Measurements from ENCODE around the gene PKMYT1.

Gene PKMYT1

DNA sequence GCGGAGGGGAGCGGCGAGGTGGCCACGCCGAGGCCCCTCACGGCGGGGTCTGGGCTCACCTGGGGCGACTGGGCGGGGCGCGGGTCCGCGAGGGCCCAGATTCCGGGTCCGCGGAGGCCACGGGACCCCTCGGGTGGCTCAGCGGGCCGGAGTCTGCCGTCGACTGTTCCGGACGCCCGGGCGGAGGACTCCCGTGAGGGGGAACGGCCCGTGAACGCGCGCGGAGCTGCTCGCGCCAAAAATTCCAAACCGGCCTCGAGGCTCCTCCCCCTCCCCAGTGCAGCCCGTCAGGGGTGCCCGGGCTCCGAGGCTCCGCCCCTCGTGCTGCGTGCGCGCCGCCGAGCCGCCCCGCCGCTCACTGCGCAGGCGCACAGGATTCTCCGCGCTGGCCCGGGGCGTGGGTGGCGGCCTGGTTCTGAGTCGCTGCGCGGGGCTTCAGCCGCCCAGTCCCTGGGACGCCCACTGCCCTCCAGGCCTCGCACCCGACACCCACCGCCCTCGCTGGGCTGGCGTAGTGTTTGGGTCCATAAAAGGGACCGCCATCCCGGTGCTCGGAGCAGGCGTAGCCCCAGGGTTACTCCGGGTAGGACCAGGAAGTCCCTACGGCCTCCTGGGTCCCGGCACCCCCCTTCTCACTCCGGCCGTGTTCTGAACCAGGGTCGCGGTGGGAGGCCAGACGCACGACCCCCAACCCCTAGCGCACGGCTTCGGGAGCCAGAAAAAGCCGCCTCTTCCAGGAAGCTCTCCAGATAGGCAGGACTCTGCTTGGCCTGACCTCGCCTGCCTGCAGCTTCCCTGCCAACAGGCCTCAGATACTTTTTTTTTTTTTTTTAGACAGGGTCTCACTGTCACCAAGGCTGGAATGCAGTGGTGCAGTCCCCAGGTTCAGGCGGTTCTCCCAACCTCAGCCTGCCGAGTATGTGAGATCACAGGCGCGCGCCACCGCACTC, at the start of gene PKMYT1:
PKMYT1 (minus strand) TSS at position 220 of the 950 bp plus-strand sequence. CDS start 789 bp downstream, outside the sequence.
- DNase-seq = peak; percentile 95

DNA sequence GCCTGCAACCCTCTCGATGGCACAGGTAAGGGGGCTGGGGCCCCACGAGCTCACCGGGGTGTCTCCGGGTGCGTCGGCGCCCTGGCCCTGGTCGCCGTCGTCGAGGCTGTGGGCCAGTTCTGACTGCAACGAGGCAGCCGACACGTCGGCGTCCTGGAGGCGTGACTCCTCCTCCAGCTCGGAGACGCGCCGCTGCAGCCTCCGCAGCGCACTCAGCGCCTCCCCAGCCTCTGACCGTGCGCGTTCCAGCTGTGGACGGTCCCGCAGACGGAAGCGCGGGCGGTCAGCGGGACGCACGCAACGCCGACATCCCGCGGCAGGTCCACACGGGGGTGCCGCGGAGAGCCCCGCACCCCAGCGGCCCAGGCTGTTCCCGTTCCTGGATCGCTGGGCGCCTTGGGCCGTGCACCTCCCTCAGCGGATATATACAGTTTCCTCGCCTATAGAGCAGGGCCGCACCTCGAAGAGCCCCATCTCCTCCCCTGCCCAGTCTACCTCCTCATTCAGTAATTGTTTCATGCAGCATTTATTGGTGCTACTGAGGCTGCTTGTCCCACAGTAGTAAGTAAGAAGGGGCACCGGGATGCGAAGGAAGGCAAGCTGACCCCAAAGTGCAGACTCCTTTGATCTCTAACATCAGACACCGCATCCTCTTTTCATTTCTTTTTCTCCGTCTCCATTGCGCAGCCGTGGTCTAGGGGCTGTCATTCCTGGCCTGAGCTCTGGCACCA, 49.4 kb upstream of the PKMYT1 start:
- DNase-seq = no peak

DNA sequence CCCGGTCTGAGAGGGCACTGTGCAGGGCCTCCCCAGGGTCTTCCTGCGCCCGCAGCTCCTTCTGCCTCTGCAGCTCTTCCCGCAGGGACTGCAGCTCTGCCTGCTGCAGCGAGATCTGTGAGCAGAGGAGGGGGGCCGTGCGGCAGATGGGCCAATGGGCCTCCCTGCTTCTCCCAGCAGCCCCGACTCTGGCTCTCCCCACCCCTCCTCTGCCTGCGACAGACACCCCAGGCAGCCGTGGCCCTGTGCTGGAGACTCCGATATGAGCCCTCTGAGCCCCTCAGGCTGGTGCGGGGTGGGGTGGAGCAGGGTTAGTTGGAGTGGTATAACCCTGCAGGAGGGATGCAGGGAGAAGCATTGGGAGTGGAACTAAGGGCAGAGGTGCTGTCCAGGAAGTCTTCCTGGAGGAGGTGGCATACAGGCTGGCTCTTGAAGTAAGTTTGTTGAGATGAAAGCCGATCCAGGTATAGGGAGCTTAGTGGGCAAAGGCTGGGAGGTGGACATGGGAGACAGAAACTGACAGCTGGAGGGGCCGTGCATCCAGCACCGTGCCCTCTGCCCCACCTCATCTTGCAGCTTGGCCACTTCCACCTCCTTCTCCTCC, 48.6 kb upstream of the PKMYT1 start:
- no peak for DNase-seq

DNA sequence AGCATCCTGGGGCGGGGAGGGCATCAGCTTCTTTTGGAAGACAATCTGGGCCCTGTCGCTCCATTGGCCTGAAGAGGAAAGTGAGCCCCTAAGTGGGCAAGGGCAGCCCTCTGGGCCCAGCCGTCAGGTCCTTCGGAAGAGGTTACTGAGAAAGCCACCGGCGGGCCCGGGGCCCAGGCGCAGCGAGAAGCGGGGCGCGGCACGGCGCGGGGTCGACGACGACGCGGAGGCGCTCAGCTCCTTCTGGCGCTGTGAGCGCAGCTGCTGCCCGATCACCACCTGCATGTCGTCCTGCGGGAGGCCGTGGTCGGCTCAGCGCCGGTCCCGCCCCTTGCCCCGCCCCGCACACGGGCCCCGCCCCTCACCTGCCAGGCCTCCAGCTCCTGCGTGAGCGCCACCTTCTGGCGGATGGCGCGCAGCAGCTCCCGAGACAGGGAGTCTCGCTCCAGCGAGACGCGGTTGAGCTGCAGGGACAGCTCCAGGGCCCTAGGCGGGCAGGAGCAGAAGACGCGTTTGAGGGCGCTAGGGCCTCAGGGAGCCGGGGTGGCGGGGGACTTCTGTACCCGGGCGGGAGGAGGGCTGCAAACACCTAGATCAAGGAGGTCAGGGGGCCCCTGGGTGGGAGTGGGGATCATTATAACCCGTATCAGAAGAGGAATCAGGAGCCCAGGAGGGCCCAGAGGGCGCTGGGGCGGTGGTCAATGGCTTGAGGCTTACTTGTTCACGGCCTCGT, 47.9 kb upstream of the PKMYT1 start:
- DNase-seq = peak; percentile 73

DNA sequence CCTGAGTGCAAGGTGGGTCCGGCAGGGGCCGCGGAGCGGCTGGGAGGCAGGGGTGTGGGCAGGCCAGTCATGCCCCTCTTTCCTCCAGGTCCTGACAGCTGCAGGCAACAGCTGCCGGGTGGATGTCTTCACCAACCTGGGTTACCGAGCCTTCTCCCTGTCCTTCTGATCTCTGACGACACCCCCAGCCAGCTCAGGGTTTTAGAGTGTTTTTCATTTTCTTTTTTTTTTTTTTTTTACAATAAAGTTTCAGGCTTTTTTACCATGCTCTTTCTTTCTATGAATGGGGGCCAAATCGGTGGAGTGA, 47.2 kb upstream of the PKMYT1 start:
- no peak for DNase-seq

DNA sequence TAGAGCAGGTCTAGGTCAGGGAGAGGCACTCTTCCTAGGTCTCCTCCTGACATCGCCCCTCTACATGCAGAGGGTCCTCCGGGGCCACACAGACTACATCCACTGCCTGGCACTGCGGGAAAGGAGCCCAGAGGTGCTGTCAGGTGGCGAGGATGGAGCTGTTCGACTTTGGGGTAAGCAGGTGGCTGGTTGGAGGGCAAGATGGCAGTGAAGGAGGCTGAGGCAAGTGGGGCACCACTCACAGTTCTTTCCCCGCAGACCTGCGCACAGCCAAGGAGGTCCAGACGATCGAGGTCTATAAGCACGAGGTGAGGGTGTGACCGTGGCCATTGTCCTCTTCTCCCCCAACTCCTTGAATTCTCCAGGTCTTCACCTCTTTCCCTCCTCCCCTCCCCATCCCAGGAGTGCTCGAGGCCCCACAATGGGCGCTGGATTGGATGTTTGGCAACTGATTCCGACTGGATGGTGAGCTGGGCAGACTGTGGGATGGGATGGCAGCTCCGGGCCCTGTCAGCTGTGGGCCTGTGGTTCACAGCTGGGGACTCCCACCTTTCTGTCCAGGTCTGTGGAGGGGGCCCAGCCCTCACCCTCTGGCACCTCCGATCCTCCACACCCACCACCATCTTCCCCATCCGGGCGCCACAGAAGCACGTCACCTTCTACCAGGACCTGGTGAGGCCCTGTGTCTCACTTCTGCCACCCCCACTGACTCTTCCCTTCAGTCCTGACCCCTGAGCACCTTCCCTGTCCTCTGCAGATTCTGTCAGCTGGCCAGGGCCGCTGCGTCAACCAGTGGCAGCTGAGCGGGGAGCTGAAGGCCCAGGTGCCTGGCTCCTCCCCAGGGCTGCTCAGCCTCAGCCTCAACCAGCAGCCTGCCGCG, 46.6 kb upstream of the PKMYT1 start:
- no peak for DNase-seq

DNA sequence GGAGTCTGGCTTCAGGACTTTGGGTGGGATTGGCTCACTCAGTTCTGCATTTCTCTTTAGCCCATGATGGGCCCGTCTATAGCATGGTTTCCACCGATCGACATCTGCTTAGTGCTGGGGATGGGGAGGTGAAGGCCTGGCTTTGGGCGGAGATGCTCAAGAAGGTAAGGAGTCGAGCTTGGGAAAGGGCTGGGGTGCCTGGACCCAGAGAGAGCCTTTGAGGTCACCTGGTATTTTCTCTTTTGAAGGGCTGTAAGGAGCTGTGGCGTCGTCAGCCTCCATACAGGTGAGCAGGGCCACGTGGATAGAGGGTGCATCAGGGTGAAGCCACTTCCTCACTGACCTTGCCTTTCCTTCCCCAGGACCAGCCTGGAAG, 45.7 kb upstream of the PKMYT1 start:
- no peak for DNase-seq

DNA sequence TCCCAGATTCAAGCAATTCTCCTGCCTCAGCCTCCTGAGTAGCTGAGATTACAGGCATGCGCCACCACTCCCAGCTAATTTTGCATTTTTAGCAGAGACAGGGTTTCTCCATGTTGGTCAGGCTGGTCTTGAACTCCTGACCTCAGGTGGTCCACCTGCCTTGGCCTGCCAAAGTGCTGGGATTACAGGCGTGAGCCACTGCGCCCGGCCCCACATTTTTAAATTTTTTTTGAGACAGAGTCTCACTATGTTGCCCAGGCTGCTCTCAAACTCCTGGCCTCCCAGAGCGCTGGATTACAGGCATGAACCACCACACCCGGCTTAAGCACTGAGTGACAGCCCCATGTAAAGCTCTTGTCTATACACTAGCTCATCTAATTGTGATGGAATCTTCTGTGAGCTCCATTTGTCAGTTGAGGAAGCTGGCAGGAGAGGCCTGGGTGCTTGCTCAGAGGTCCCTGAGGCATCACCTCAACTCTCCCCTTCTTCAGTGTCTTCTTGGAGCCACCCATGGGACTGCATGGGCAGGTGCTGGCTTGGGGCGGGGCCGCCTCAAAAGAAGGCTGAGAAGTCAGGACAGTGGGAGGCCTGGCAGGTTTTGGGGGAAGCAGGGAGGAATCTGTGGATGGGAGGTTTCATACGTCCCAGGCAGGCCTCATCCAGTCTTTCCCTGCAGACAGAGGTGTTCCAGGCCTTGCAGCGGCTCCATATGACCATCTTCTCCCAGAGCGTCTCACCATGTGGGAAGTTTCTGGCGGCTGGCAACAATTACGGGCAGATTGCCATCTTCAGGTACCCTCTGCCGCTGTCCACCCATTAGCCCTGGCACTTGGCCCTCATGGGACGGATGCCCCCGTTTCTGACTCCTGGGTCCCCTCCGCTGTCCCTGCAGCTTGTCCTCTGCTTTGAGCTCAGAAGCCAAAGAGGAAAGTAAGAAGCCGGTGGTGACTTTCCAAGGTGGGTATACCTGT, 45.1 kb upstream of the PKMYT1 start:
- no peak for DNase-seq

DNA sequence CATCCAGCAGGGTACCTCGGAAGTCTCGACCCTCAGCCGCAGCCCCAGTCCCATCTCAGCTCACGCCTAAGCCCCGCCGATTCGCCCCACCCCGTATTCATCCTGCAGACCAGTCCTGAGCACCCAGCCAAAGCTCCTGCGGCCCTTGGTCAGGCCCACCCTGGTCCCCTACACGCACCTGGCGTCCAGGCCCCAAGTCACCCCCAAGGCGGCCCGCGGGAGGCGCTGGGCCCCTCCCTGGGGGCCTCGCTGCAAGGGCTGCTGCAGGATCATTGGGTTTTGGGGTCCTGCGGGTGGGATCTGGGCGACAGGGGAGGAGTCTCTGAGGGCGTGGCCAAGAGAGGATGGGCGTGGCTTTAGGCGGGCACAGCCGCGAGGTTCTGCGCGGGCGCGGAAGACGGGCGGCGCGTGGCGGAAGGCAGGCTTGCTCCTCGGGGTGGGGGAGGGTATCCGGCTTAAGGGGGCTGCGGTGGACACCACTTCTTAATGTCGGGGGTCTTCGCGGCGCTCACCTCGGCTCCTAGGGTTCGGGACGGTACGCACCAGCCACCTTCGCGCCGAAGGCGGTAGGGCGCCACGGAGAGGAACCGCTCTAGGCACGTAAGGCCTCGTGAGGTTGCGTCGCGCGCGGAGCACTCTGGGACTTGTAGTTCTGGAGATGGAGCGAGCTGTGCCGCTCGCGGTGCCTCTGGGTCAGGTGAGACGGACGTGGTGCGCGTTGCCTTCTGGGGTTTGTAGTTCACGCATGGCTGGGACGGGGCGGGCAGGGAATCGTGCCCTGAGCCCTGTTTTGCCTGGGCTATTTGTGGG, 43.6 kb upstream of the PKMYT1 start, which contains the start of the genes HCFC1R1 and THOC6:
HCFC1R1 (minus strand) TSS at position 274 of the 810 bp plus-strand sequence; CDS start at position 273, 1 bp downstream.
THOC6 (plus strand) TSS at position 367 of the 810 bp plus-strand sequence; CDS start at position 659, 292 bp downstream.
- DNase-seq = peak; percentile 97

DNA sequence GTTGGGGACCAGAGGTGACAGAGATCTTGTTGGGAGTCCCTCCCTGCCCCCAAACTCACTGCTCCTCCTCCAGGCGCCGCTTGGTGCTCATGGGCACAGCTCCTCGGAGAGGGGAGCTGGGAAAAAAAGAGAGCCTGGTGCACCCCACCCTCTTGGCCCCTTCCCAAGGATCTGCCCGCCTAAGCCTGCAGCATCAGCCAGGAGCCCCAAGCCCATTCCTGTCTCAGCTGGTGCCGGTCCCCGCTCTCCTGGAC, 43.1 kb upstream of the PKMYT1 start:
- peak; percentile 83 for DNase-seq

DNA sequence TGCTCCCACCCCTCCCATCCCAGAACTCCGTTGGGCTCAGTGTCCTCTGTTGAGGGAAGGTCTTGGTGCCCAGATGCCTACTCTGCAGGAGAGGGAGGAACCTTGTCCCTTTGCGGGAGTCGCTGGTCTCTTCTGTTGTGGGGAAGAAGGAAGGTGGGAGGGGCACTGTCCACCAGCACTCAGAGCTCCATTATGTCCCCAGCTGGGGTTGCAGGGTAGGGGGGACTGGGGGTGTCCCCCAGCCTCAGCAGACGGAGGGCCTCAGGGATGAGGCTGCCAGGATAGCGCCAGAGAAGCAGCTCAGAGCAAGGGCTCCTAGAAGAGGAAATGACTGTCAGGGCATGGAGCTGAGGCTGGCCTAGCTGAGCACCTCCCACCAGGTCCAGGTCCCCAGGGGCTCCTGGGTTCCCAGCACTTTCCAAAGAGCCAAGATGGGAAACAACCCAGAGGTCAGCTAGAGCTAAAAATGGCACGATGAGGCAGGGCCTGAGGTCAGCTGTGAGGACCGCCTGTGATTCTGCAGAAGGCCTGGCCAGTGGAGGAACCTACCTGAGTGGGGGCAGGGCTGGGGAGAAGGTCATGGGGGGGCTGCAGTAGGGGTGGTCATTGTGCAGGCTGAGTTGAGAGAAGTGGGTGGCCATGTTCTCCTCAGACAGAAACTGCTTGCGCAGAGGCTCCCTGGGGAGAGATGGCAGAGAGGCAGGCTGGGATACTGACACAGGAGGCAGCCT, 42.6 kb upstream of the PKMYT1 start:
- no peak for DNase-seq

DNA sequence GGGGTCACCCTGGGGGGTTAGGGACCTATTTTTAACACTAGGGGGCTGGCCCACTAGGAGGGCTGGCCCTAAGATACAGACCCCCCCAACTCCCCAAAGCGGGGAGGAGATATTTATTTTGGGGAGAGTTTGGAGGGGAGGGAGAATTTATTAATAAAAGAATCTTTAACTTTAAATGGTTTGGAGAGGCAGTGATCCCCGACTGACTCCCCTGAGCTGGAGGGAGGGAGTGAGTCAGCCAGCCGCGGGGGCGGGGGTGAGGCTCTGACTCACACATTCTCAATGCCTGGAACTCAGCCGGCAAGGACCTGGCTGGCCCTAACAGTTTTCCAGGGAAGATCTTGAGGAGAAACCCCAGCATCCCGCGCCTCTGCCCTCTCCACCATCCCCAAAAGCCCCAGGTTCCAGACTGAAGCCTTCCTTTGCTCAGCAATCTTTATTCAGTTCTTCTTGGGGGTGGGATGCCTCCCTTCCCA, 42.0 kb upstream of the PKMYT1 start:
- peak; percentile 92 for DNase-seq

DNA sequence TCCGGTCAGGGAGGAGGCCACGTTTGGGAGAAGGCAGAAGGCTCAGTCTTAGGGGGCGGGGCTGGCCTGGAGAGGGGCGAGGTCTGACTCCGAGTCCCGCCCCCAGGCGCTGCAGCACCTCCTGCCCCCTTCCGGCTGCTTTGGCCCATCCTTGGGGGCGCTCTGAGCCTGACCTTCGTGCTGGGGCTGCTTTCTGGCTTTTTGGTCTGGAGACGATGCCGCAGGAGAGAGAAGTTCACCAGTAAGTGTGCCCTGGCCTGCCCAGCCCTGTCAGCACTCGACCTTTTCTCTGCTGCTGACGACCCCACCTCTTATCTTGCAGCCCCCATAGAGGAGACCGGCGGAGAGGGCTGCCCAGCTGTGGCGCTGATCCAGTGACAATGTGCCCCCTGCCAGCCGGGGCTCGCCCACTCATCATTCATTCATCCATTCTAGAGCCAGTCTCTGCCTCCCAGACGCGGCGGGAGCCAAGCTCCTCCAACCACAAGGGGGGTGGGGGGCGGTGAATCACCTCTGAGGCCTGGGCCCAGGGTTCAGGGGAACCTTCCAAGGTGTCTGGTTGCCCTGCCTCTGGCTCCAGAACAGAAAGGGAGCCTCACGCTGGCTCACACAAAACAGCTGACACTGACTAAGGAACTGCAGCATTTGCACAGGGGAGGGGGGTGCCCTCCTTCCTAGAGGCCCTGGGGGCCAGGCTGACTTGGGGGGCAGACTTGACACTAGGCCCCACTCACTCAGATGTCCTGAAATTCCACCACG, 41.4 kb upstream of the PKMYT1 start:
- peak; percentile 87 for DNase-seq

DNA sequence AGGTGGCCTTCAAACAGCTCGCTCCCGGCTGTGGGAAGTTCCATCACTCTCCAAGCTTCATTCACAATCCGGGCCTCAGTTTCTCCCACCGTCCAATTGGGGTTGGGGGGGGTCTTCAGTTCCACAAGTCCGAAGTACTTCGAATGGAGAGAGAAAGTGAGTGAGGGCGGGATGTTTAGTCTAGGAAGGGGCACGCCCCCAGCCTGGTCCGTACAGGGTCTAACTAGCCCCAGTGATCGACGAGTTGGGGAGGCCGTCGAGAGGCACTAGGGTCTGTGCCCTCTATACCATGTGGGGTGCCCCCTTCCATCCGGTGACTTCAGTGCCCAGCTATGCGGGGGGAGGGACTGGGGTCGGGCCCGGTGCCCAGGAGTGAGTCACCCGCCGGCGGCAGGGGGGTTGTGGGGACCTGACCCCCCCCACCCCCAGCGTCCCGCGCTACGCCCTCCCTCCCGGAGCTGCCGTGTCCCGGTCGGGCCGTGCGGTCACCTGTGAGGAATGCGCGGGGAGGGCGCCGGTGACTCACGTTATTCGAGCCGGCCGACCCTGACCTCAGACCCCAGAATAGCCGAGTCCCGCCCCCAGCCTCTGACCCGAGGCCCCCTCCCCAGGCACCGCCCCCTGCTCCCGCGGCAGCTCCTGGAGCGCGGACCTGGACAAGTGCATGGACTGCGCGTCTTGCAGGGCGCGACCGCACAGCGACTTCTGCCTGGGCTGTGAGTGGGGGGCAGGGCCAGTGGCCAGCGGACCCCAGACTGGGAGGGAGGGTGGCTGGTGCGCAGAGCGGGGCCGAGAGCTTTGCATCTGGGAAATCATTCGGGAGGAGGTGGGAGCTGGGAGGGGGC, 40.6 kb upstream of the PKMYT1 start:
- peak; percentile 83 for DNase-seq

DNA sequence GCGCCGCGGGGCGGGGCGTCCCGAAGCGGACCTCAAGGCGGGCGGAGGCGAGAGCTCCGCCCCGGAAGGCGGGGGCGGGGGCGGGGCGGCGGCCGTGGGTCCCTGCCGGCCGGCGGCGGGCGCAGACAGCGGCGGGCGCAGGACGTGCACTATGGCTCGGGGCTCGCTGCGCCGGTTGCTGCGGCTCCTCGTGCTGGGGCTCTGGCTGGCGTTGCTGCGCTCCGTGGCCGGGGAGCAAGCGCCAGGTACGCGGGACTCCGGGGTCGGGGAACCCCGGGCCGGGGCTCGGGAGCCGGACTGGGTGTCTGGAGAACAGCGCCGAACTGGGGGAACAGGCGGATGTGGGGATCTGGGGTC, 40.0 kb upstream of the PKMYT1 start, which contains the start of gene TNFRSF12A:
TNFRSF12A (plus strand) TSS at position 122 of the 357 bp plus-strand sequence; CDS start at position 152, 30 bp downstream.
- DNase-seq = peak; percentile 82

DNA sequence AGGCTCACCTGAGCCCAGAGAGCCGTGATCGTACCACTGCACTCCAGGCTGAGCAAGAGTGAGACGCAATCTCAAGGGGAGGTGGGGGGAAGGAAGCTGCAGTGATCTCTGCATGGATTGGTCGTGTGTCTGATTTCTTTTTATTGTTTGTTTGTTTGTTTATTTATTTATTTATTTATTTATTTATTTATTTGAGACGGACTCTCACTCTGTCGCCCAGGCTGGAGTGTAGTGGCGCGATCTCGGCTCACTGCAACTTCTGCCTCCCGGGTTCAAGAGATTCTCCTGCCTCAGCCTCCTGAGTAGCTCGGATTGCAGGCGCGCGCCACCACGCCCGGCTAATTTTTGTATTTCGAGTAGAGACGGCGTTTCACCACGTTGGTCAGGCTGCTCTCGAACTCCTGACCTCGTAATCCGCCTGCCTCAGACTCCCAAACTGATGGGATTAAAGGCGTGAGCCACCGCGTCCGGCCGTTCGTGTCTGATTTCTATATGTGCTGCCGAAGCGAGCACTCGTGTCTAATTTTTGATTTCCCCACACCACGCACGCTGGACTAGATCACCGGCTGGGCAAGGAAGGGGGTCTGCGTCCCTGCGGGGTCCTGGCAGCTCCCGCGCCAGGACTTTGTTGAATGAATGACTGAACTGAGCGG, 39.5 kb upstream of the PKMYT1 start:
- DNase-seq = no peak

Data from left hindlimb (tissue), 1 donor.